Stimulated activated CD4-positive, alpha-beta T cell treated with anti-CD3 and anti-CD28 coated beads, Interleukin-4, amount 100 ng/mL, for 24 hours (primary cell): ENCODE measurements around the gene SFXN4.
"Not testable (repeated sequence)": the region's sequence is repeated elsewhere in the genome, so short reads cannot be mapped to it uniquely, and the experiment has no call there.

ENCODE experiments used
- DNase-seq: peaks from one replicate; pipeline ENCODE4 v3.0.0-alpha.2; 2020

Gene SFXN4

DNA sequence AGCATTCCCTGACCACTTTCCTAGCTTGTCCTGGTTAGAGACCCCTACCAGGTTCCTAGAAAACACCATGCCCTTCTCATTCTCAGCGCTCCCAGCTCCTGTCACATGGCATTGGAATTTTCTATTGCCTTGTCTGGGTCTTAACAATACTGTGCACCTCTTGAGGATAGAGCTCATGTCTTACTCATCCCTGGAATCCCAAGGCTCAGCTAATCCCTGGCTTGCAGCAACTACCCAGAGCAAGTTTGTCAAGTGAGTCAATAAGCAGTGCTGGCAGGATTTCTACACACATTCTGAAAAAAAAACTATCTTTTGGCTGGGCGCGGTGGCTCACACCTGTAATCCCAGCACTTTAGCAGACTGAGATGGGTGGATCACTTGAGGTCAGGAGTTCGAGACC is 24.8 kb upstream of the SFXN4 start:
- DNase-seq, result no peak

- no peak for DNase-seq
Measured at GRCh38 chr10:119189811-119190282, 24.3 kb upstream of the SFXN4 start.

DNA sequence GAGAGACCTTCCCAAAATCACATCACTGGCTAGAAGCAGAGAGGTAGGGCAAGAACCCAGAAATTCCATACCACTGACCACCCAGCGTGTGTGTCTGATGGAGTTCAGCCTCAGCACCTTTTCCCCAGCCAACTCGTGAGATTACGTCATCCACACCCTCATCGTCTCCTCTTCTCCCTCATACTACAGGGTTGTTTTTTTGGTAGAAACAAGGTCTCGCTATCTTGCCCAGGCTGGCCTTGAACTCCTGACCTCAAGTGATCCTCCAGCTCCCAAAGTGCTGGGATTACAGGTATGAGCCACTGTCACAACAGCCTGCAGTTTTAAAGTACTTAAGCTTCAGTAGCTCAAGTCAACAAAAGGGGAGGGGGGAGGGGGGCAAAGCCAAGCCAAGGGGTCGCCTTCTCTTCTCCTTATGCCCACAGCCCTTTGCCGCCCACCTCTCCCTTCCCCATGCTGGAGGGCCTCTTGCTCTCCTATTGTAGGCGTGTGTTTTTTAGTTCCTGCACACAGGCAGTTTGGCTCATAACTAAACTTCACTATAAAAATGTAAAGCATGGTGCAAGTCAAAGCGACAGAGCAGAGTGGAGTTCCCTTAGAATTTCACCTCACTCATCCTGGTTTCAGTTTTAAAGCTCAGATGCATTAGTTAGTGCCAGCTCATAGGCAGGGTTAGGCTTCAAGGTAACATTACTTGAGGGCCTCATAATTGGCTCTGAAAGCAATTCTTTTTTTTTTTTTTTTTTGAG is 18.3 kb upstream of the SFXN4 start:
- peak; percentile 14 for DNase-seq

DNA sequence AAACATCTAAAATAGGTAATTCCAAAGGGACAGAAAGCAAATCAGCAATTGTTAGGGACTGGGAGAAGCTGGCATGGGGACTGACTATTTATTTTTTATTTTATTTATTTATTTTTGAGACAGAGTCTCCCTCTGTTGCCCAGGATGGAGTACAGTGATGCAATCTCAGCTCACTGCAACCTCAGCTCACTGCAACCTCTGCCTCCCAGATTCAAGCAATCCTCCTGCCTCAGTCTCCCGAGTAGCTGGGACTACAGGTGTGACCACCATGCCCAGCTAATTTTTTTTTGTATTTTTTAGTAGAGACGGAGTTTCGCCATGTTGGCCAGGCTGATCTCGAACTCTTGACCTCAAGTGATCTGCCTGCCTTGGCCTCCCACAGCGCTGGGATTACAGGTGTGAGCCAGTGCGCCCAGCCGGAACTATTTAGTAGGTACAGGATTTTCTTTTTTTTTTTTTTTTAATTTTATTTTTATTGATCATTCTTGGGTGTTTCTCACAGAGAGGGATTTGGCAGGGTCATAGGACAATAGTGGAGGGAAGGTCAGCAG is 15.4 kb upstream of the SFXN4 start:
- not testable (repeated sequence) for DNase-seq

- peak; percentile 95 for DNase-seq
Measured at GRCh38 chr10:119178372-119179119, 13.0 kb upstream of the SFXN4 start, which contains the start of gene PRDX3. TSS of gene PRDX3 (minus strand) at chr10:119178812. CDS start at chr10:119178790, 22 bp downstream.

DNA sequence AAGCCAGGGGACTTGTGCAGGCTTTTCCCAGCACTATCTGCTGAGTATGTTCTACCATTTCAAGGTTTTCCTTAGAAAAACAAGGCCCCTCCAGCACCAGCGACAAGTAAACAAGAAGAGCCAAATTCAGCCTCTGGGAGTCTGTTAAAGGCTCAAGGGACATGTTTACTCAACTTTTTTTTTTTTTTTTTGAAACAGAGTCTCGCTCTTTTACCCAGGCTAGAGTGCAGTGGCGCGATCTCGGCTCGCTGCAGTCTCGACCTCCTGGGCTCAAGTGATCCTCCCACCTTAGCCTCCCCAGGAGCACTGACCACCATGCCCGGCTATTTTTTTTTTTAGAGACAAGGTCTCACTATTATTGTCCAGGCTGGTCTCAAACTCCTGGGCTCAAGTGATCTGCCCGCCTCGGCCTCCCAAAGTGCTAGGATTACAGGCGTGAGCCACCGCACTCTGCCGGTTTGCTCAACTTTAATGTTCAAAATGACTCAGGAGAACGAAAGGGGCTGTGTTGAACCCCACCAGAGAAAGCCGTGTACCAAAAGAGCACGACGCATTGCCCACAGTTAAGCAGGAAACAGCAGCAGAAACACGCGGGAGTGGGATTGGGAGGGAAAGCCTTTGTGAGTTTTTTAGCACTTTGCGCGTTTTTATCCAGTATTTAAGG is 12.3 kb upstream of the SFXN4 start:
- DNase-seq, result peak; percentile 47

DNA sequence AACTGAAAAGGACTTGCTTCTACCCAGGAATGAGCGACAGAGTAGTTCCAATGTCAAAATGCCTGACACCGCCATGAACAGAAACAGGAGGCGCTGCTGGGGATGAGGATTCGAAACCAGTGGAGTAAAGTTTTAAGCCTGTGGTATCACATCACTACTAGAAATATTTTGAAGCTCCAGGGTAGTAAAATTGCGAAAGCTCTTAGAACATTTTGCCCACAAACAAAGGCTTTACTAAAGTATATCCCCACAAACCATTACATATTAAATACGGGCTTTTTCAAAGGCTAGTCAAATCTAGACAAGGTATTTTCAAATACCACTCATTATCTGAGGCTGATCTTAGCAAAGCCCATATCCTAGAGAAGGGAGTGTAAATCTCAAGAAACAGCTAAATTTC is 10.7 kb upstream of the SFXN4 start:
- DNase-seq, result no peak

DNA sequence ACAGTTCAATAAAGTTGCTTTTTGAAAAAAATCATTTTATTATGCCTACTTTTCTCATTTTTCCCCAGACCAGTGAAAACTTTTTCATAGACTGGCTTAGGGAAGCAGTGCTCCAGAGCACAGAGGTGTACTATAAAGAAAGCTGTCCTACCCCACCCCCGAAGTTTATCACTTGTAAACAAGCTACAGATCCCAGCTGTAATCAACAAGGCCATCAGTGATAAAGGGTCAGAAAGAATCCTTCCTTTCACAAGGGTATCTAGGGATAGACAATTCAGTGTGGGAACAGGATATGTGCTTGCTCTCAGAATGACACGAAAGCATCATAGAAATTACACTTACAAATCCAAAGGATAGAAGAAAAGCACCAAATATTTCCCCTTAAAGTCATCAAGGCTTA is 8.6 kb upstream of the SFXN4 start:
- DNase-seq, result no peak

- DNase-seq, result no peak
Measured at GRCh38 chr10:119167041-119167440, 1.5 kb upstream of the SFXN4 start.

DNA sequence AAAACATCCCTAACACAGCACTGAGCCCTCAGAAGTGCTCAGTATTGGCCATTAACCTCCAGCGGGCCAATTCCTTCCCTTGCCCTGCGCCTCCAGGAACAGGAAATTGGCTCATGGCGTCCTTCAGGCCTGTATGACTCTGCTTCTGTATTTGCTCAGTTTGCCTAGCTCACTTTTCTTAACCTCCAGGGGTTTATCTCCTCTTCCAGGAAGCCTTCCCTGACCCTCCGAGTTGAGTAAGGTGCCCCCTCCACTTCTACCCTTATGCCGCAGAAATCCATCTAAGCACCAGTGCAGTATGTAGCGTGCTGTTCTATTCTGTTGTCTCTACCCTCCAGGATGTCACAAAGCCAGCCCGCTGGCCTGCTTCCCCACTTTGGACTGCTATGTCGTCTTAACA is 1.1 kb upstream of the SFXN4 start:
- no peak for DNase-seq

DNA sequence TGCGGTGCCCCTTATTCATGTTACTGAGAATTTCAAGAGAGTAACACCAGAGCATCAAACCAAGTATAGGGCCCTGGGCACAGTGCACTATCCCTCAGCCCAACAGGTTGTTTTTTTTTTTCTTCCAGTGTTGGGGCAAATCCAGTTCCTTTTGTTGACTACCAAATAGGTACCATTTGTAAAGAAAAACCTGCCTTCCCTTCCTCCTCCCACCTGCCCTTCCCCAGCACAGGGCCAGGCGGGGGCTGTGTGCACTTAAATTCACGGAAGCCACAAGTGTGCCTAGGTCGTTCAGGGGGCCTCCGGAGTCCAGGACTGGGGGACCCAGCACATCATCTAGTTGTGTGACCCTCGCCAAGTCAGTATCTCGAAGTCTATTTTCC is 595 bp upstream of the SFXN4 start:
- DNase-seq, result no peak

DNA sequence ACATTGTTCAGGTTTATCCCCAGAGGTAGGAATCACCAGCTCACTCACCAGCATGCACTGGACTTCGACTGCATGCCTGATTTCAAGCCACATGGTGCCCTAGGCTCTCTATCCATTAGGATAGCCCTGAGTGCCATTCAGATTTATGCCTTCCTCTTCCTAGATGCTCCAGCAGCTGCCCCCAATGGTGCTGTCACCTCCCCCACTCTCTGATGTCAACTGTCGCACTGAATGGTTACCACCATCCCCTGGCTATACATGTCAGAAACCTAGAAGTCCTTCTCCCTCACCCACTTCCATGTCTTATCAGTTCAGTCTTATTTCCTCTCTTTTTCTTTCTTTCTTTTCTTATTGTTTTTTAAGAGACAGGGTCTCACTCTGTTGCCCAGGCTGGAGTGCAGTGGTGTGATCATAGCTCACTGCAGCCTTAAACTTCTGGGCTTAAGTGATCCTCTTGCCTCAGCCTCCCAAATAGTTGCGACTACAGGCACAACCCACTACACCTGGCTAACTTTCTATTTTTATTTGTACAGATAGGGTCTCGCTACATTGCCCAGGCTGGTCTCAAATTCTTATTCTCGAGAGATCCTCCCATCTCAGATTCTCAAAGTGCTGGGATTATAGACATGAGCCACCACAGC is 2.9 kb downstream of the SFXN4 start:
- DNase-seq, result no peak

DNA sequence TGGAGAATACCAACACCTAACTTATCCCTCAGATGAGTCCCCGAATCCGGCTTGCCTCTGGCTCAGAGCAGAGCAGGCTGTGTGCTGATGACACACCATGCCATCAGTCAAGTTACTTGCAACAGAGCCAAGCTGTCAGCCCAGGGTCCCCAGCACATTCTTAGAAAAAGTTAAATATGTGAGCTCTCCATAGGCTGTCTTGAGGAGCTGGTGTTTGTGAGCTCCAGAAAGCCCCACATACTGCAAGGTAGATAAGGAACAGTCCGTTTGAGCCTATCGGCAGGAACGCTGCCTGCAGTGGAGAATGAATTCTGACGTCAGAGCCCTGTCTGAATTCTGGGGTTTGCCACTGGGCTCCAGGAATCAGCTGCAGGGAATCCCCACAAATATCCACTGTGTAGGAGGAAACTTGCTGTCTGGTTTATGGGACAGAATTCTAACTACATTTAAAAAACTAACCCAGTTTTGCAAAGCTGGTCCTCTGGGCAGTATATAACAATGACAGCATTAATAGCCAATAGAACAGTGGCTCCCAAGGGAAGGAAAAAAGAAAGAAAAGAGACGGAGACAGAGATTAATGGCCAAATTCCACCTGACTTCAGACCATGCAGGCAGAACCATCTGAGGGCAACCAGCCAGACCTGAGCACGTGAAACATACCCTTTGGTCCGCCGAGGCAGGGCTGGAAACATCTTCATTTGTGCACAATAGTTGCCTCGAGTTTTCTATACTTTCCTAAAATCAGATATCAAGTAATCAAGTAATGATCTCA is 3.6 kb downstream of the SFXN4 start:
- no peak for DNase-seq

DNA sequence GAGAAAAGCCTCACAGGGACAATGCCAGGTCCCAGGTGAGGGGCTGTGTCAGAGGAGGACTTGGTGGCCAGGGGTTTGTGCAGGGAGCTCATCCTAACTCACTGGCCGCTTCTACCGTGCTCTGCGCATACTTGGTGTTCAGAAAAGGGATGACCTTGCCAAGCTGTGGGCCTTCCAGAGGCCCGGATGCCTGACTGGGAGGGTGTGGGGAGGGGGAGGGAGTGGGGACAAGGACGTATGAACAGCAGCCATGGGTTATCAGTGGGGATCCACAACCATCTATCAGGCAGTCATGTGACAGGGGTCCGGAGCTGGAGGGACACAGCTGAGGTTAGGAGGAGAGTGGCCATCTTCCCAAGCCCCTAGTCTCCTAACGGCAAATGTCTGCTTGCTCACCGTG is 6.2 kb downstream of the SFXN4 start:
- DNase-seq, result no peak

DNA sequence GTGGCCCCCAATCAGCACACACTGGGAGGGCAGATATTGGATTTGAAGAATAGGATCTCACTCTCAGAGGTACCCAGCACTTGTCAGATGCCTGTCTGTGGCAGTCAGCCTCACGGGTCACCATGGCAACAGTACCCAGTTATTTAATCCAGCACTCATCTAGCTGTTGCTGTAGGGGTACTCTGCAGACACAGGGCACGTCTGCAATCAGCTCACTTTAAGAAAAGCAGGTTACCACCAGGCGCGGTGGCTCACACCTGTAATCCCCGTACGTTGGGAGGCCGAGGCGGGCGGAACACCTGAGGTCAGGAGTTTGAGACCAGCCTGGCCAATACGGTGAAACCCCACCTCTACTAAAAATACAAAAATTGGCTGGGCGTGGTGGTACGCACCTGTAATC is 11.9 kb downstream of the SFXN4 start:
- no peak for DNase-seq

- no peak for DNase-seq
Measured at GRCh38 chr10:119153041-119153440, 12.5 kb downstream of the SFXN4 start.

DNA sequence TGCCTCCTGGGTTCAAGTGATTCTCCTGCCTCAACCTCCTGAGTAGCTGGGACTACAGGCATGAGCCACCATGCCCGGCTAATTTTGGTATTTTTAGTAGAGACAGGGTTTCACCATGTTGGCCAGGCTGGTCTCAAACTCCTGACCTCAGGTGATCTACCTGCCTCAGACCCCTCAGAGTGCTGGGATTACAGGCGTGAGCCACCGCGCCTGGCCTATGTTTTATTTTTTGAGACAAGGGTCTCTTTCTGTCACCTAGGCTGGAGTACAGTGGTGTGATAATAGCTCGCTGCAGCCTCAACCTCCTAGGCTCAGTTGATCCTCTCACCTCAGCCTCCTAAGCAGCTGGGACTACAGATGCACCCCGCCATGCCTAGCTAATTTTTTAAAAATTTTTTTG is 13.9 kb downstream of the SFXN4 start:
- DNase-seq, result not testable (repeated sequence)

GRCh38 chr10:119149729-119150128 is 15.8 kb downstream of the SFXN4 start:
- no peak for DNase-seq

DNA sequence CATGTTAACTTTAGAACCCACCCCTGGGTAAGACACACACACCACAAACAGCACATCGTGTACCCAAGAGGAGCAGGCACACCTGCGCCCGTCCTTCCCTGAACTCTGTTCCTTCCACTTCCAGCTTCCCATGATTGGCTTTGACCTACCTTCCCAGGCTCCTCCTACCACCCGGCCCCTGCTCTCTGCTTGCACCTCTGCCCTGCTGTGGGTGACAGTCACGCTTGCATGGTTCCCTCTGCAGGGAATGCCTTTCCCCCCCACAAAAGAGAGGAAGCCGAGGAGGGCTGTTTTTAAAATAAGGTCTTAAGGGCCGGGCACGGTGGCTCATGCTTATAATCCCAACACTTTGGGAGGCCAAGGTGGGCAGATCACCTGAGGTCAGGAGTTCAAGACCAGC is 16.4 kb downstream of the SFXN4 start:
- no peak for DNase-seq

DNA sequence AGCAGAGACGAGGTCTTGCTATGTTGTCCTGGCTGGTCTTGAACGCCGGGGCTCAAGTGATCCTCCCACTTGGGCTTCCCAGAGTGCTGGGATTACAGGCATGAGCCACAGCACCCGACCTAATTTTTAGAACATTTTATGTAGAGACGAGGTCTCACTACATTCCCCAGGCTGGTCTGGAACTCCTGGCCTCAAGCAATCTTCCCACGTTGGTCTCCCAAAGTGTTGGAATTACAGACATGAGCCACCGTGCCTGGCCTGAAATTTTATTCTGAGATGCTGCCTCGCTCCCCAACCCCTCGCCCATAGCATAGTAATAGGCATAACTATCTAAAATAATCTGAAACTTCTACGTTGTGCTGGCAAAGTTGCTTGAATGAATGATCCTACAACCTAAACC is 21.9 kb downstream of the SFXN4 start:
- DNase-seq, result no peak

DNA sequence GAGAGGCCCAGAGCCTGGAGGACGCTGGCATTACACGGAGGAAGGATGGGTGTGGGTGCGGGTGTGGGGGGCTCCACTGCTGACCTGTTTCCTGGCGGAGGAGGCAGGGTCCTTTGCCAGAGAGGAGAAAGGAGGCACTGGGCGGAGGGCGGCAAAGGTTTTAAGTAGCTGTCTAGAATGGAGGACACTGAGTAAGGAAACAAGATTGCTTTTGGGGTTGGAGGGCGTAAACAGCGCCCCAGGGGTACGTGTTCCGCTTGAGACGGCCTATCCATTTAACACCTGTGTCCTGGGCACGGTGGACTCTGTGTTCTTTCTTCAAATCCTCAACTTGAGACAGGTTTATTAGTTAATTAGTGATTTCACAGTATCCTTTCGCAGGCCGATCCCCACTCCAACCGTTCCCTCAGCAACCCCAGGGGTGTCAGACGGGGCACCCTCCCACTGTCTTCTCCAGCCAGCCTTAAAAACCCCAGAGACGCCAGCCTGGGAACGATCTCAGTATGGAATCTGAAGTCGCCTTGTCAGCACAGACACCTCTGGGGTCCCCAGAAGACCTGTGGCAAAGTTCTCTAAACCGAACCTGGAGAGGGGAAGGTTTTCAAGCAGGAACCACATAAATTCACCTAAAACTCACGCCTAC is 24.8 kb downstream of the SFXN4 start:
- DNase-seq, result no peak
